Measurements from ENCODE around the gene HDAC4.

DNA sequence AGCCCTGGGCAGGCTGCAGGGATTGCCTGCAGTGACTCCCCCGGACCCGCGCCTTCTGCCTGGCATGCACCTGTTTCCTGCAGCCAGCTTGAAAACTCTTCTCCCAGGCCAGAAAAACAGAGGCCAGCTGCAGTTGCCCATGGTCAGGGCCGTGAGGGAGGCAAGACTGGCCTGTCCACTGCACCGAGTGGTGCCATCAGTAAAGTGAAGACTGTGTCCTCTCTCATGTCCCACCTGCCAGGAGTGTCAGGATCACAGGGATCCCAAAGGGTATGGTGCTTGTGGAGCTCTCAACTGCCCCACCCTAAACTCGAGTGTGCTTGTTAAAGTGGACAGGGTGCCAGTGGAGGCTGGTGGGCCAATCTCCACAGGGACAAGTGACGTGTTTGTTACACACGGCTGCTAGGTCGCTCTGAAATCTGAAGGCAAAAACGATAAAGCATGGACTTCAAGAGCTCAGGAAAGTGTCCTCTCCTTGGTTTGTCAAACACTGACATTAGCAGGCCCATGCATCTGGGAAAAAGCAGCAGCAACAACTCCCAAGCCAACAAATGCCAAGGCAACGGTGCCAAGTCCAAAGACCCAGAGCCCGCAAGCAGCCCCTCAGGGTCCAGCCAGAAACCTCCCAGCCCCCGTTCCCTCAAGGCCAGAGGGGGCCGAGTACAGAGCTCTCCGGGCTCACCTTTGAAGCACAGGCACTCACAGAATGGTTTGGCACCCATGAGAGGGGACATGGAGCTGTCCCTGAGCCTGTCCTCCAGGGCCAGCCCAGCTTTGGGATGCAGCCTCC is 213.2 kb downstream of the HDAC4 start:
- TF ChIP-seq, protein P1, sequence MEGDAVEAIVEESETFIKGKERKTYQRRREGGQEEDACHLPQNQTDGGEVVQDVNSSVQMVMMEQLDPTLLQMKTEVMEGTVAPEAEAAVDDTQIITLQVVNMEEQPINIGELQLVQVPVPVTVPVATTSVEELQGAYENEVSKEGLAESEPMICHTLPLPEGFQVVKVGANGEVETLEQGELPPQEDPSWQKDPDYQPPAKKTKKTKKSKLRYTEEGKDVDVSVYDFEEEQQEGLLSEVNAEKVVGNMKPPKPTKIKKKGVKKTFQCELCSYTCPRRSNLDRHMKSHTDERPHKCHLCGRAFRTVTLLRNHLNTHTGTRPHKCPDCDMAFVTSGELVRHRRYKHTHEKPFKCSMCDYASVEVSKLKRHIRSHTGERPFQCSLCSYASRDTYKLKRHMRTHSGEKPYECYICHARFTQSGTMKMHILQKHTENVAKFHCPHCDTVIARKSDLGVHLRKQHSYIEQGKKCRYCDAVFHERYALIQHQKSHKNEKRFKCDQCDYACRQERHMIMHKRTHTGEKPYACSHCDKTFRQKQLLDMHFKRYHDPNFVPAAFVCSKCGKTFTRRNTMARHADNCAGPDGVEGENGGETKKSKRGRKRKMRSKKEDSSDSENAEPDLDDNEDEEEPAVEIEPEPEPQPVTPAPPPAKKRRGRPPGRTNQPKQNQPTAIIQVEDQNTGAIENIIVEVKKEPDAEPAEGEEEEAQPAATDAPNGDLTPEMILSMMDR (conservative IDR thresholded peaks at IDR 0.05; ENCODE audit: low read depth in 2 of 2): no peak
- TF ChIP-seq, protein P2, sequence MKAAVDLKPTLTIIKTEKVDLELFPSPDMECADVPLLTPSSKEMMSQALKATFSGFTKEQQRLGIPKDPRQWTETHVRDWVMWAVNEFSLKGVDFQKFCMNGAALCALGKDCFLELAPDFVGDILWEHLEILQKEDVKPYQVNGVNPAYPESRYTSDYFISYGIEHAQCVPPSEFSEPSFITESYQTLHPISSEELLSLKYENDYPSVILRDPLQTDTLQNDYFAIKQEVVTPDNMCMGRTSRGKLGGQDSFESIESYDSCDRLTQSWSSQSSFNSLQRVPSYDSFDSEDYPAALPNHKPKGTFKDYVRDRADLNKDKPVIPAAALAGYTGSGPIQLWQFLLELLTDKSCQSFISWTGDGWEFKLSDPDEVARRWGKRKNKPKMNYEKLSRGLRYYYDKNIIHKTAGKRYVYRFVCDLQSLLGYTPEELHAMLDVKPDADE (IDR thresholded peaks at IDR 0.05): no peak
- TF ChIP-seq POLR2AphosphoS5 (IDR thresholded peaks at IDR 0.05; ENCODE audit: low read depth): no peak

All from GM23338 (cell line).